B cell (primary cell): ENCODE data around the gene KAT7. TPM values are rescaled to one million over a fixed set of nuclear protein-coding genes. Genes with fewer than 3 reads are reported as not detected.

Experiments used
- ATAC-seq: fragments of 200-7000 bp; cut with Tn5 transposase; one replicate; pipeline ENCODE4 v1.10.0; 2021; ENCODE audit warnings: low read depth, mild to moderate bottlenecking, moderate number of reproducible peaks, moderate library complexity
- CTCF ChIA-PET: fragments of 350-600 bp; sonication (Branson Sonifier 250); formaldehyde crosslinking; loops from one replicate; lab custom pipeline; 2021; ENCODE audit warnings: antibody characterized with exemption, inconsistent platforms; lab: Charles Lee
- POLR2A ChIA-PET: fragments of 350-600 bp; sonication (Branson Sonifier 250); formaldehyde crosslinking; loops from one replicate; lab custom pipeline; 2021; ENCODE audit warnings: antibody characterized with exemption; lab: Charles Lee
- DNase-seq: peaks from one replicate; pipeline ENCODE4 v3.0.0; 2013
- H2AFZ ChIP-seq: 2 replicates; pipeline ENCODE4 v1.6.1; 2012; ENCODE audit warnings: mild to moderate bottlenecking, low read depth, low read length; ENCODE audit not compliant: insufficient read depth, poor library complexity, severe bottlenecking
- H3K27ac ChIP-seq, 2 donors: 1 replicate in 1 of 2; 2 replicates in 1 of 2; pipeline ENCODE4 v1.5.1; 2012 to 2013; ENCODE audit warnings: low read length in 2 of 2, mild to moderate bottlenecking in 2 of 2, moderate library complexity in 1 of 2
- H3K27me3 ChIP-seq, 4 experiments: fragments of 200-600 bp in 1 of 4; sonication (generic) in 1 of 4; replicated peaks in 1 of 4; 1 replicate in 2 of 4; 2 replicates in 2 of 4; pipeline versions ENCODE4 v1.6.1 to v1.7.0; 2013 to 2016; ENCODE audit warnings: low read length in 3 of 4, mild to moderate bottlenecking in 2 of 4, mixed read lengths in 1 of 4, moderate library complexity in 1 of 4; ENCODE audit not compliant: insufficient read depth in 4 of 4, control insufficient read depth in 3 of 4; ENCODE audit errors: control extremely low read depth in 1 of 4
- H3K36me3 ChIP-seq, 2 experiments: replicated peaks in 1 of 2; 1 replicate in 1 of 2; 2 replicates in 1 of 2; pipeline versions ENCODE4 v1.6.1 to v1.7.1; 2013; ENCODE audit warnings: low read length in 1 of 2; ENCODE audit not compliant: insufficient read depth in 2 of 2, control insufficient read depth in 1 of 2; ENCODE audit errors: control extremely low read depth in 1 of 2, extremely low read depth in 1 of 2
- H3K4me1 ChIP-seq, 2 donors: fragments of 200-600 bp in 1 of 2; sonication (generic) in 1 of 2; 1 replicate in 1 of 2; 2 replicates in 1 of 2; pipeline versions ENCODE4 v1.5.1 to v1.6.1; 2013 to 2017; ENCODE audit warnings: low read length in 2 of 2; ENCODE audit not compliant: control insufficient read depth in 2 of 2, insufficient read depth in 2 of 2
- H3K4me2 ChIP-seq: replicated peaks from 2 replicates; pipeline ENCODE3; 2012; ENCODE audit warnings: mild to moderate bottlenecking, low read depth, low read length; ENCODE audit not compliant: poor library complexity, severe bottlenecking
- H3K4me3 ChIP-seq, 5 experiments: fragments of 200-600 bp in 1 of 5; sonication (generic) in 1 of 5; 1 replicate in 3 of 5; 2 replicates in 2 of 5; pipeline versions ENCODE4 v1.5.1 to v1.7.0; 2011 to 2016; ENCODE audit warnings: low read length in 4 of 5, mild to moderate bottlenecking in 4 of 5, low read depth in 2 of 5, control low read depth in 1 of 5, moderate library complexity in 1 of 5; ENCODE audit not compliant: insufficient read depth in 1 of 5; ENCODE audit errors: control extremely low read depth in 1 of 5, extremely low read depth in 1 of 5
- H3K79me2 ChIP-seq: fragments of 200-600 bp; sonication (generic); one replicate; pipeline ENCODE4 v1.6.0; 2016; ENCODE audit warnings: low read length; ENCODE audit not compliant: control insufficient read depth, insufficient read depth
- H3K9ac ChIP-seq: fragments of 200-600 bp; sonication (generic); 2 replicates; pipeline ENCODE4 v1.6.1; 2017; ENCODE audit warnings: mild to moderate bottlenecking, low read length, moderate library complexity
- H3K9me3 ChIP-seq, 3 donors: one replicate each; pipeline versions ENCODE4 v1.6.1 to v1.7.1; 2013; ENCODE audit warnings: low read length in 2 of 3; ENCODE audit not compliant: control insufficient read depth in 2 of 3, insufficient read depth in 1 of 3; ENCODE audit errors: control extremely low read depth in 1 of 3
- H4K20me1 ChIP-seq: 2 replicates; pipeline ENCODE4 v1.6.0; 2012; ENCODE audit warnings: mild to moderate bottlenecking, low read length; ENCODE audit not compliant: insufficient read depth, control insufficient read depth, poor library complexity, severe bottlenecking
- H3K27ac Mint-ChIP-seq: one replicate; pipeline ENCODE4 v1.8.0; 2021; ENCODE audit warnings: mixed read lengths
- H3K27me3 Mint-ChIP-seq: one replicate; pipeline ENCODE4 v1.8.0; 2021; ENCODE audit warnings: mixed read lengths
- H3K4me1 Mint-ChIP-seq: one replicate; pipeline ENCODE4 v1.8.0; 2021; ENCODE audit warnings: mixed read lengths
- H3K4me3 Mint-ChIP-seq: one replicate; pipeline ENCODE4 v1.8.0; 2021; ENCODE audit warnings: mixed read lengths
- H3K9me3 Mint-ChIP-seq: one replicate; pipeline ENCODE4 v1.8.0; 2022; ENCODE audit warnings: mixed read lengths; ENCODE audit not compliant: insufficient read depth
- EZH2 ChIP-seq: IDR thresholded peaks from 2 replicates; pipeline ENCODE4 v1.6.1; 2012; ENCODE audit warnings: borderline replicate concordance, low read depth, mild to moderate bottlenecking, moderate library complexity, low read length; ENCODE audit not compliant: insufficient read depth, poor library complexity, severe bottlenecking
- WGBS: methylation state at CpG from one replicate; pipeline ENCODE4 v1.1.5; 2013; ENCODE audit warnings: missing lambda C conversion rate; ENCODE audit not compliant: insufficient coverage; 5-methylcytosine and 5-hydroxymethylcytosine counted together
- intact Hi-C: fragments of 100-400 bp; cut with micrococcal nuclease; formaldehyde crosslinking; loops from one replicate; pipeline ENCODE4 v1.10.0; 2022
- polyA plus RNA-seq: library from polyadenylated mRNA; depleted of rRNA; stranded (reverse); fragments of >200 nt; gene quantifications from 2 replicates; pipeline ENCODE4 v1.2.3, GENCODE V29; 2012
- total RNA-seq, 2 donors: library from RNA; stranded (reverse); fragments of 120-200 nt in 1 of 2; gene quantifications; 1 replicate in 1 of 2; 2 replicates in 1 of 2; pipeline versions ENCODE4 v1.2.3 to v1.2.4, GENCODE V29; 2013 to 2022
- TF ChIP-seq, protein P1 (sequence below): fragments of 200-600 bp; IDR thresholded peaks from one replicate; pipeline ENCODE4 v1.8.0; 2022; ENCODE audit warnings: antibody characterized with exemption, mild to moderate bottlenecking

Gene KAT7
- total and polyA plus RNA-seq, 2 donors (not counting 1 experiment from before 2014, with no cell fraction given) = 16.7 to 124 TPM

DNA sequence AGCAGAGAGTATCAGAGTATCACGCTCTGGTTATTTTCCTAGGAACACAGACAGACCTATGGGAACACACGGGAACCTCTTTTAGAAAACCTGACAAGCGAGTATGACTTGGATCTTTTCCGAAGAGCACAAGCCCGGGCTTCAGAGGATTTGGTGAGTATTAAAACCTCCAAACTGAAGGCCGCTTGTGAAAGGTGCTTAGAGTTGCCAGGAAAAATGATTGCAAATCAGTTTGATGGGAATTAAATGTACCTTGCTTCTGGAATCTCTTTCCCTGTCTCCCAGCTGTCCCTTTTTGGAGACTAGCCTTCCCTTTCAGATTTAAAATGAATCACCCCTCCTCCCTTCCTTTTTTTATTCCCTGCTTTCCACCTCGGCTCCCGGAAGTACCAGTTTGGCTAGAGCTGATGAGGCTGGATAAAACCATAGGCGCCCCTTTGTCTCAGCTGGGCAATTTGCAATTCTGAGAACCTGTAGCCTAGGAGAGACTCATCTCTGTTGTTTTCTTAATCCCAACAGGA is 27.3 kb downstream of the KAT7 start:
- 100% methylated on average over 7 of the region's 9 CpGs for WGBS
- H3K4me1 ChIP-seq = no peaks in the 10 kb centered on the region
- H3K27me3 ChIP-seq = no peaks in the 10 kb centered on the region

DNA sequence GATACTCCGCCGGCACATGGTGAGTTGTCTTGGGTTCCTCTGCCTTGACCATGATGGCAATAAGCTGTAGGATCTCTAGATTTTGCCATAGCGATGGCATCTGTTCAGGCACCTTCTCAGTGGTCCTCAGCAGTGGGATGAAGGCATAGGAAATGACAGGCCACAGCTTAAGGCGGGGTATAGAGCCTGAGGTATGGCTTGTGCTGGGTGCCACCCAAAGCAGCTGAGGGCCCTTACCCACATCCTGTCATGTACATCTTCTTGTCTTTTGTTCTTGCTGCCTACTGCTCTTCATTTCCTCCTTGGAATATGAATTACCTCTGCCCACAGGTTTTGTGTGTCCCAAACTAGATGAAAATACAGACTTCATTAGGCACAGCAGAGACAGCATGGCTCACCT is 29.5 kb downstream of the KAT7 start:
- Histone ChIP-seq H3K9ac (no peak overlapping the region), H4K20me1 (peaks cover 39% of the 10 kb centered on the region), H3K4me1 (no peaks in the 10 kb centered on the region), H2AFZ (no peak overlapping the region), H3K4me2 (no peak overlapping the region), H3K9me3 (no peaks in the 10 kb centered on the region), H3K36me3 (peaks cover 26 to 87% of the 10 kb centered on the region in 2 experiments), H3K79me2 (peaks cover 10% of the 10 kb centered on the region), H3K27me3 (no peaks in the 10 kb centered on the region), H3K27ac (no peak overlapping the region), H3K4me3 (no peak overlapping the region)
- ChIA-PET POLR2A (interaction anchor here (0.5 kb wide), 1 partner anchor 334 kb away, joined by 5 read pairs; no protein-coding TSS in a partner anchor), CTCF (no interaction called here)
- WGBS = 83% methylated on average over 4 of the region's 4 CpGs
- Mint-ChIP-seq H3K27me3 (no peaks in the 10 kb centered on the region), H3K4me3 (no peak overlapping the region), H3K4me1 (no peaks in the 10 kb centered on the region), H3K9me3 (no peaks in the 10 kb centered on the region), H3K27ac (no peak overlapping the region)
- ATAC-seq (no peak), DNase-seq (no peak)
- TF ChIP-seq, protein P1, sequence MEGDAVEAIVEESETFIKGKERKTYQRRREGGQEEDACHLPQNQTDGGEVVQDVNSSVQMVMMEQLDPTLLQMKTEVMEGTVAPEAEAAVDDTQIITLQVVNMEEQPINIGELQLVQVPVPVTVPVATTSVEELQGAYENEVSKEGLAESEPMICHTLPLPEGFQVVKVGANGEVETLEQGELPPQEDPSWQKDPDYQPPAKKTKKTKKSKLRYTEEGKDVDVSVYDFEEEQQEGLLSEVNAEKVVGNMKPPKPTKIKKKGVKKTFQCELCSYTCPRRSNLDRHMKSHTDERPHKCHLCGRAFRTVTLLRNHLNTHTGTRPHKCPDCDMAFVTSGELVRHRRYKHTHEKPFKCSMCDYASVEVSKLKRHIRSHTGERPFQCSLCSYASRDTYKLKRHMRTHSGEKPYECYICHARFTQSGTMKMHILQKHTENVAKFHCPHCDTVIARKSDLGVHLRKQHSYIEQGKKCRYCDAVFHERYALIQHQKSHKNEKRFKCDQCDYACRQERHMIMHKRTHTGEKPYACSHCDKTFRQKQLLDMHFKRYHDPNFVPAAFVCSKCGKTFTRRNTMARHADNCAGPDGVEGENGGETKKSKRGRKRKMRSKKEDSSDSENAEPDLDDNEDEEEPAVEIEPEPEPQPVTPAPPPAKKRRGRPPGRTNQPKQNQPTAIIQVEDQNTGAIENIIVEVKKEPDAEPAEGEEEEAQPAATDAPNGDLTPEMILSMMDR = no peak
- TF ChIP-seq EZH2 = no peak
- intact Hi-C loops = no loop called here

More for the DNA sequence above, 27.3 kb downstream of the KAT7 start:
- POLR2A ChIA-PET = interaction anchor here (0.6 kb wide), 1 partner anchor 278 kb away, joined by 5 read pairs; no protein-coding TSS in a partner anchor
- ATAC-seq = no peak
- Histone ChIP-seq H3K9me3 (no peaks in the 10 kb centered on the region), H3K4me2 (no peak overlapping the region), H2AFZ (no peak overlapping the region), H4K20me1 (peaks cover 39% of the 10 kb centered on the region), H3K4me3 (no peak overlapping the region), H3K27ac (no peak overlapping the region), H3K36me3 (peaks cover 24 to 80% of the 10 kb centered on the region in 2 experiments), H3K9ac (no peak overlapping the region), H3K79me2 (peaks cover 11% of the 10 kb centered on the region)
- no peak overlapping the region for H3K4me3 Mint-ChIP-seq
- H3K9me3 Mint-ChIP-seq = no peaks in the 10 kb centered on the region
- no peaks in the 10 kb centered on the region for H3K4me1 Mint-ChIP-seq
- no peaks in the 10 kb centered on the region for H3K27me3 Mint-ChIP-seq
- TF ChIP-seq EZH2 = no peak
- TF ChIP-seq, protein P1 = no peak
- intact Hi-C loops = no loop called here
- CTCF ChIA-PET = no interaction called here
- no peak overlapping the region for H3K27ac Mint-ChIP-seq
- DNase-seq = no peak
